COLO668 (cell line): Measurements from ENCODE around the gene NBEA.
"Not testable (repeated sequence)": the region's sequence is repeated elsewhere in the genome, so short reads cannot be mapped to it uniquely, and the experiment has no call there.

Source experiments
- DNase-seq: peaks from one replicate; lab custom pipeline; 2025; ENCODE audit not compliant: unreplicated experiment; lab: John Stamatoyannopoulos, UW

Gene NBEA

DNA sequence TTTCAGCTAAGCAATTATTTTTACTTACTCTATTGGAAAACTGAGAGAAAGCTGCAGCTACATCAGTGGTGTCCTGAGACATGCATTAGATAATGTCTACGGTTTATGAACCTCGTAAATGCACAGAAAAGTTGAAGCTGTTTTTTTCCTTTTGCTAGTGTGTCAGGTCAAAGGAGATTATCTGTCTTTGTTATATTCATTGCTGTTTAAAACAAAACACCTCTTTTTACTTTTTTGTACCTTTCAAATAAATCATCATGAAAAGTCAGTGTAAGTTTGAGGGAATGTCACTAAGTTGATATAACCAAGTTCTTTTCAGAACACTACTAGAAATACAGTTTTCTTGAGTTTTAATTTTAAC, 2.2 kb downstream of the NBEA start:
- no peak for DNase-seq

DNA sequence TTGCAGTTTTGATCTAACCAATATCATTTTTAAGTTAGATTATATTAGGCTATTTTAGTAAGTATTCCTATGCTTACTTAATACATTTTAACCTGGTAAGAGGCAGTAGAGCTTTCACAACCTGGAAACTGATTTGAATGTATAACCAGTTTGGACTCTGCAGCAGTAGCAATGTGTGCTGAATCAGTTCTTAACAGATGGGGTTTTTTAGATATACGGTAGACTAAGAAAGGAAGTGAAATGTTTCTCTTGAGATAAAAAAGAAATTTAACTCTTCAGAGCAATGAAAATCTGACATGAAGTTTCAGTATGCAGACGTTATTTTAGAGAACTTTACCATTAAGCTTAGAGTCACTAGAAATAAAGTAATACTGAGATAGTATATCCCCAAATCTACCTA, 2.7 kb downstream of the NBEA start:
- no peak for DNase-seq

DNA sequence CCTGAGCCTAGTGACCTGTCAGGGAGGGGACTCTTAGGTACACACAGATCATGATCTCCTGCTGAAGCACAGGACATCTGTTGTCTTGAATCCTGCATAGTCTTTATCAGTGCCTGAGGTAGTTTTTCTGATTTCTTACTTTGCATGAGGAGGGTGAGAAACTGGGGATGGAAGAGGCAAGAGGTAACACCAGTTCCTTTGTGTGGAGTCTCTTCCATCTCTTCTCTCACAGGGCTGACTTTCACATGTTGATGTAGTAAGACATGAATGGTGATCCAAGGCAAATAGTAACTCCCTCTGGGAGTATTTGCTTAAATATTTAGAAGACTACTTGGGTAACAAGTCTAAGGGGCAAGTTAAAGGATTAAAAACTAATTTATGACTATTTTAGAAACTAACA, 9.5 kb downstream of the NBEA start:
- no peak for DNase-seq

DNA sequence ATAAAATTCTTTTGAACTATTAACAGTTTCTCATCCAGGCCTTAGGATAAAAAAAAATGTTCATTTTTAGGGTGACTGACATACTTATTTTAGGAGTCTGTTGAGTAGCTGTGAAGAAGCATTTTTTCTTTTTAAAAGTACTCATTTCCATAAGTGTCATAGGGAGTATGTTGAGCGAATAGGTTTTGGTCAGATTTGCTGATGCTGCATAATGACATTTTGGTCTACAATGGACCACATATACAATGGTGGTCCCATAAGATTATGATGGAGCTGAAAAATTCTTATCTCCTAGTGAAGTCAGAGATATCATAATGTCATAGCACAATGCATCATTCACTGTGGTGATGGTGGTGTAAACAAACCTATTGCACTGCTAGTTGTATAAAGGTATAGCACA, 17.4 kb downstream of the NBEA start:
- no peak for DNase-seq

DNA sequence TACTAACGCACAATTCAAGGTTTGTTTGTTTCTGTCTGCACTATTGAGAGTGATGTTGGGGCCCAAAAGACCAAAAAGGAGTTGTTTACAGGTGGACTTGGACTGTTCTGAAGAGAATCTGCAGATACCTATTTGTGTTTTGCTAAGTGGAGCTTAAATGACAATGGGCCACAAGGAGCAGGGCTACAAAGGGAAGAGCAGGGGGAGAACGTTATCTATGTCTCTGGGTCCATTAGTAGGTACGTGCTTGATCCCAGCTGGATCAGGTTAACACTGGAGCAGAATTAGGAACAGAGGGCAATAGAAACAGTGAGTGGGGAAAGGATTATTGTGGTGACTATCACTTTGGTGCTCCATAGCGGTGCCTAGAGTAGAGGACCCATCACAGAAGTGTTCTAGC, 22.5 kb downstream of the NBEA start:
- no peak for DNase-seq

DNA sequence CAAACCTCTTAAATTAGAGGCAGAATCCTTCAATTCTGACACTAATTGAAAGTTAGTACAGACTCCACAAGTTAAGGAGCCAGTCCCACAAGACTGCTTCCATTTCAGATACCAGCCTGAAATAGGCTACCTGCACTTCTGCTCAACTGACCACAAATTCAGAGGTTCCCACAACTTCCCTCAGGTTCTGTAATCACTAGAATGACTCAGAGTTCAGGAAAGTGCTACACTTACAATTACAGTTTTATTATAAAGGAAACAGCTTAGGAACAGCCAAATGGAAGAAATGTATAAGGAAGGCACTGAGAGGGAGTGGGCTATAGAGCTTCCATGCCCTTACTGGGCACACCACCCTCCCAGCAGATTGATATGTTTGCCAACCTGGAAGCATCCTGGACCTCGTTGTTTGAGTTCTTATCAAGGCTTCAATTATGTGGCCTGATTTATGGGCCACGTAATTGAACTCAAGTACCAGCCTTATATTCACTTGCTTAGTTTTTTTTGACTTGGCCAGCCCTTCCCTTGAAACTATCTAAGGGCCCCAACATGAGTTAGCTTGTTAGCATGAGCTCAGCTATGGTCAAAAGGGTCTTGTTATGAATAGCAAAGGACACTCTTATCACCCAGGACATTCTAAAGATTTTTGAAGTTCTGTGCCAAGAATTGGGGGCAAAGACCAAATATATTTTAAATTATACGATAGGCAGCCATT, 25.9 kb downstream of the NBEA start:
- DNase-seq, result peak; percentile 72

DNA sequence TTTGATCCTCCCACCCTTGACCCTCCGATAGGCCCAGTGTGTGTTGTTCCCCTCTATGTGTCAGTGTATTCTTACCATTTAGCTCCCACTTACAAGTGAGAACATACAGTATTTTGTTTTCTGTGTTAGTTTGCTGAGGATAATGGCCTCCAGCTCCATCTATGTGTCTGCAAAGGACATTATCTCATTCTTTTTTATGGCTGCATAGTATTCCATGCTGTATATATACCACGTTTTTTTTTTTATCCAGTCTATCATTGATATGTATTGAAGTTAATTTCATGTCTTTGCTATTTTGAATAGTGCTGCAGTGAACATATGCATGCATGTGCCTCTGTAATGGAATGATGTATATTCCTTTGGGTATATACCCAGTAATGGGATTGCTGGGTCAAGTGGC, 27.5 kb downstream of the NBEA start:
- not testable (repeated sequence) for DNase-seq

DNA sequence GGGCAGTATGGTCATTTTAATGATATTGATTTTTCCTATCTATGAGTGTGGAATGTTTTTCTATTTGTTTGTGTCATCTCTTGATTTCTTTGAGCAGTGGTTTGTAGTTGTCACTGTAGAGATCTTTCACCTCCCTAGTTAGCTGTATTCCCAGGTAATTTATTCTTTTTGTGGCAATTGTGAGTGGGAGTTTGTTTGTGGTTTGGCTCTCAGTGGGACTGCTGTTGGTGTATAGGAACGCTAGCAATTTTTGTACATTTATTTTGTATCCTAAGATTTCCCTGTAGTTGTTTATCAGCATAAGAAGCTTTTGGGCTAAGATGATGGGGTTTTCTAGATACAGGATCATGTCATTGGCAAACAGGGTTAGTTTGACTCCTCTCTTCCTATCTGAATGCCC, 28.9 kb downstream of the NBEA start:
- no peak for DNase-seq

DNA sequence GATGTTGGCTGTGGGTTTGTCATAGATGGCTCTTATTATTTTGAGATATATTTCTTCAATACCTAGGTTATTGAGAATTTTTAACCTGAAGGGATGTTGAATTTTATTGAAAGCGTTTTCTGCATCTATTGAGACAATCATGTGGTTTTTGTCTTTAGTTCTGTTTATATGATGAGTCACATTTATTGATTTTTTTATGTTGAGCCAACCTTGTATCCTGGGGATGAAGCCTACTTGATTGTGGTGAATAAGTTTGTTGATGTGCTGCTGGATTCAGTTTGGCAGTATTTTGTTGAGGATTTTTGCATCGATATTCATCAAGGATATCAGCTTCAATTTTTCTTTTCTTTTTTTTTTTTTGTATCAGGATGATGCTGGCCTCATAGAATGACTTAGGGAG, 29.4 kb downstream of the NBEA start:
- no peak for DNase-seq

DNA sequence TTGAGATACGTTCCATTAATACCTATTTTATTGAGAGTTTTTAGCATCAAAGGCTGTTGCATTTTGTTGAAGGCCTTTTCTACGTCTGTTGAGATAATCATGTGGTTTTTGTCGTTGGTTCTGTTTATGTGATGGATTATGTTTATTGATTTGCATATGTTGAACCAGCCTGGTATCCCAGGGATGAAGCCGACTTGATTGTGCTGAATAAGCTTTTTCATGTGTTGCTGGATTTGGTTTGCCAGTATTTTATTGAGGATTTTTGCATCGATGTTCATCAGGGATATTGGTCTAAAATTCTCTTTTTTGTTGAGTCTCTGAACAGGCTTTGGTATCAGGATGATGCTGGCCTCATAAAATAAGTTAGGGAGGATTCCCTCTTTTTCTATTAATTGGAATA, 43.1 kb downstream of the NBEA start:
- DNase-seq, result not testable (repeated sequence)

DNA sequence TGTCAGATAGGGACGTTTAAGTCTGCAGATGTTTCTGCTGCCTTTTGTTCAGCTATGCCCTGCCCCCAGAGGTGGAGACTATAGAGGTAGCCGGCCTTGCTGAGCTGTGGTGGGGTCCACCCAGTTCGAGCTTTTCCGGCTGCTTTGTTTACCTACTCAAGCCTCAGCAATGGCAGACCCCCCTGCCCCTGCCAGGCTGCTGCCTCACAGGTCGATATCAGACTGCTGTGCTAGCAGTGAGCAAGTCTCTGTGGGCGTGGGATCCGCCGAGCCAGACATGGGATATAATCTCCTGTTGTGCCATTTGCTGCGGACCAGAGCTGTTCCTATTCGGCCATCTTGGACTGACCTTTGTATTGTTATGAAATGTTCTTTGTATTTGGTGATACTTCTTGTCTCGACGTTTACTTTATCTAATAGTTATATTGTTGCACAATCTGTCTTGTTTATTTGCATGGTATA, 46.3 kb downstream of the NBEA start:
- no peak for DNase-seq

DNA sequence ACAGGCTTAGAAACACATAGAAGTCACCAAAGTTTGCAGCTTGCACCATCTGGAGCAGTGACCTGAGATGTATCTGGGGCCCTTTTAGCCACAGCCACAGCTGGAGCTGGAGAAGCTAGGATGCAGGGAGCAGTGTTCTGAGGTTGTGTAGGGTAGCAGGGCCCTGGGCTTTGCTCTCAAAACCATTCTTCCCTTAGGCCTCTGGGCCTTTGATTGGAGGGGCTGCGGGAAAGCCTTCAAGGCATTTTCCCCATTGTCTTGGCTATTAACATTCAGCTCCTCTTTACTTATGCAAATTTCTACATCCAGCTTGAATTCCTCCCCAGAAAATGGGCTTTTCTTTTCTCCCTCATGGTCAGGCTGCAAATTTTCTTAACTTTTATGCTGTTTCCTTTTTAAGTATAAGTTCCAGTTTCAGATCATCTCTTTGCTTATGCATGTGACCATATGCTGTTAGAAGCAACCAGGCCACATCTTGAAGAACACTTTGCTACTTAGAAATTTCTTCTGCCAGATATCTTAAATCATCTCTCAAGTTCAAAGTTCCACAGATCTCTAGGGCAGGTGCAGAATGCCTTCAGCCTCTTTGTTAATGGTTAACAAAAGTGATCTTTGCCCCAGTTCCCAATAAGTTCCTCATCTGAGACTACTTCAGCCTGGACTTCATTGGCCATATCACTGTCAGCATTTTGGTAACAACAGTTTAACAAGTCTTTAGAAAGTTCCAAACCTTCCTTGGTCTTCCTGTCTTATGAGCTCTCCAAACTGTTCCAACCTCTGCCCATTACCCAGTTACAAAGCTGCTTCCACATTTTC, 48.5 kb downstream of the NBEA start:
- no peak for DNase-seq

DNA sequence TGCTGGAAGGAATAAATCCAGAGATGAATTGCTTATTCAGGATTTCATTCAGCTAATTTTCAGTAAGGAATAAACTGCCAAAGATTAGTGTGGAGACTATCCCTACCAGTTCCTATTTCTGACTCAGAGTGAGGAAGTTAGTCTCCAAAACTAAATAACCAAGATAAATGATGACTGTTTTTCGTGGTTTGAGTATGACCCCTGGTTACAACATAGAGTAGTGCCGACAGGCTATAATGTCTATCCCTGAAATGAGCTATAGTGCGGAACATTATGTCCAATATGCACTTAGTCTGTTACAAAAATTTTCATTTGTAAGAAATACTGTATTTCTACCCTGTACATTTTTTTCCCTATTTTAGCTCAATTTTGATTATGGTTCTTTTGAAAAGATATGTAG, 51.4 kb downstream of the NBEA start:
- DNase-seq, result no peak

DNA sequence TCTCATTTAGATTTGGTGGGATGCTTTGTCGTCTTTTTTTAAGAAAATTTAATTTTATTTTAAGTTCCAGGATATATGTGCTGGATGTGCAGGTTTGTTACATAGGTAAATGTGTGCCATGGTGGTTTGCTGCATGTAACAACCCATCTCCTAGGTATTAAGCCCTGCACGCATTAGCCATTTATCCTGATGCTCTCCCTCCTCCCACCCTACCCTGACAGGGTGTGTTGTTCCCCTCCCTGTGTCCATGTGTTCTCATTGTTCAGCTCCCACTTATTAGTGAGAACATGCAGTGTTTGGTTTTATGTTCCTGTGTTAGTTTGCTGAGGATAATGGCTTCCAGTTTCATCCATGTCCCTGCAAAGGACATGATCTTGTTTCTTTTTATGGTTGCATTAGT, 61.7 kb downstream of the NBEA start:
- DNase-seq, result not testable (repeated sequence)

DNA sequence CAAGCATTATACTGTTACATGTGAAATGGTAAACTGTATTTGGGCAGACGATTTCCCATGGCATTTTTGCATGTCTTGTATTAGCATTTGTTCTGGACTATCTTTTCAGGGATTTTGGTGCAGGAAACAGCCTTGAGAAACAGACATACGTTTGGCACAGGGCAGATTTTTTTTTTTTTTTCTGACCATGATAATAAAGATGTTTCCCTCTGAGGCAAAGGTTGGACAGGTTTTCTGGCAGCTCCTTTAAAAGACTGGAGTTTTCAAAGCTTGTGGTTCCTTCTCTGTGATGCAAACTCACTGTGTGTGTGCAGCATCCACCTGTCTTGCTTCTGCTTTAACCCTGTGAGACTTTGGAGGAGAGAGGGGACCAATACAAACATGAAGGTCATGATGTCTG, 63.0 kb downstream of the NBEA start:
- DNase-seq, result no peak

DNA sequence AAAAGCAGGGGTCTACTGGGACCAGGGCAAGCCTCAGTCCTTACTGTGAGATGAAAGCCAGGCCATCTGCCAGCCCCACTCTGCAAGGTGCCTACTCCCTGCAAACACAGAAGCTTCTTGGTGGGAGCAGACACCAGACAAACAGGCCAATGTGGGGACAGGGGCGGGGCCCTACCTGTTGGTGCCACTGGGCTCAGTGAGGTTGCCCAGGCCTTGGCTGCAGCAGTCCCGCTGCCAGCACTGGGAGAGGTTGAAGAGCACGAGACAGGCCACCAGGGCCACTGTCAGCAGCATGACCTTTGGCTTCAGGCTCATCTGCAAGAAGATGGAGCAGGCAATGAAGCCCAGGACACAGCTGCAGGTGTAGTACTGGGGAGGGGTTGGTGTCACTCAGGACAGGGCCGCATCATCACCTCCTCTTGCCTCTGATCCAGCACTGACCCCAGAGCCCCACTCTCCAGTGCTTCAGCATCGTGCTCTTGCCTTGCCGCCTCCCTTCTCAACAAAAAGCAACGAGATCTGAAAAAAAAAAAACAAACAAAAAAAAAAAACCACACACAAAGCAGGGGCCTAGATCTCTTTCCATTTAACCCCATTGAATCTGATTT, 72.6 kb downstream of the NBEA start:
- DNase-seq, result no peak

DNA sequence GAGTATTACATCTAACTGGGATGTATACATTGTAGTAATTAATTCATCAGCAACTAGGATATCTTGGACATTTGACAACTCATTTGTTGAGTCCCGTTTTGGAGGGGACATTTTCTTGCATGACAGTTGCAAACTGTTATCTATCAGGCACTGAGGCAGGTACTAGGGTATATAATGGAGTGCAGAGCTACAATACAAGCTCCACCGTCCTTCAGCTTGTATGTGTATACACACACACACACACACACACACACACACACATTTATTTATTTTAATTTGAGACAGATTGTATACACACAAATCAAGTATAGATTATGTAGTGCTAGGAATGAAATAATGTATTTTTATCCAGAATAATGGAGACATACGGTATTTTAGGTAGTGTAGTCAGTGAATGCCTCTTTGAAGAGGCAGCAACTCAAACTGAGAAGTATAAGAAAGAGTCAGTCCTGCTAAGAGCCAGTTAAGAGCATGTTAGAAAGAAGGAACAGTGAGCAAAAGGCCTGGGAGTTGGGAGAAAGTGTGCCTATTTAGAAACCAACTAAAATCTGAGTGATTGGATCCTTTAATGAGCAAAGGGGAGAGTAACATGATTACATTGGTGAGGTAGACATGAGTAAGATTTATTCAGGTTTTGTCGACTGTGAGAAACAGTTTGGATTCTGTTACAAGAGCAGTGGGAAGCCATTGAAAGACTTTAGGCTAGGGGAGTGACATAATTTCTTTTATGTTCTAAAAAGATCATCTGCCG, 74.5 kb downstream of the NBEA start:
- no peak for DNase-seq

DNA sequence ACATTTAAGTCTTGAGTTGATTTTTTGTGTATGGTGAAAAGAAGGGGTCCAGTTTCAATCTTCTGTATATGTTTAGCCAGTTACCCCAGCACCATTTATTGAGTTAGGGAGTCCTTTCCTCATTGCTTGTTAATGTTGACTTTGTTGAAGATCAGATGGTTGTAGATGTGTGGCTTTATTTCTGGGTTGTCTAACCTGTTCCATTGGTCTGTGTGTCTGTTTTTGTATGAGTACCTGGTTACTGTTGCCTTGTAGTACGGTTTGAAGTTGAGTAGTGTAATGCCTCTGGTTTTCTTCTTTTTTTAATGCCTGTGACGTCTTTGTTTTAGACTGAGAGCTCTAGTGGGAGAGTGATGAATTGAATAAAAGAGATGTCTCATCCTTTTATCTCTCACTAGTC, 83.2 kb downstream of the NBEA start:
- DNase-seq, result no peak

DNA sequence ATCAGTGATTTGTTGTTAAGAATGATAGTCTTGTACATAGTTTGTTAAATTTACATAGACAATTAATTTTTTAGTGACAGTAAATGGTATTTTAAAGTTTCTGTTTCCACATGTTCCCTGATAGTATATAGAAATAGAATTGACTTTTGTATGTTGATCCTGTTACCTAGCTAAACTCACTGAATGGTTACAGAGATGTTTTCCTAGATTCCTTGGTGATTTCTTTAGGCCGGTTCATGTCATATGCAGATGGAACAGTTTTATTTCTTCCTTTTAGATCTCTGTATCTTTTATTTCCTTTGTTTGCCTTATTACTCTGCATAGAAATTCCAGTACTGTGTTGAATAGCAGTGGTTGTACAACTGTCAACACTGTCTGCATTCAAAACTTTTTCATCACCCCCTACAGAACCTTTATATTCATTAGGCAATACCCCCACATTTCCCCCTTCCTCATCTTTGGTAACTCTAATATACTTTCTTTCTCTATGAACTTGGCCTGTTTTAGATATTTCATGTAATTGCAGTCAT, 86.3 kb downstream of the NBEA start:
- no peak for DNase-seq

DNA sequence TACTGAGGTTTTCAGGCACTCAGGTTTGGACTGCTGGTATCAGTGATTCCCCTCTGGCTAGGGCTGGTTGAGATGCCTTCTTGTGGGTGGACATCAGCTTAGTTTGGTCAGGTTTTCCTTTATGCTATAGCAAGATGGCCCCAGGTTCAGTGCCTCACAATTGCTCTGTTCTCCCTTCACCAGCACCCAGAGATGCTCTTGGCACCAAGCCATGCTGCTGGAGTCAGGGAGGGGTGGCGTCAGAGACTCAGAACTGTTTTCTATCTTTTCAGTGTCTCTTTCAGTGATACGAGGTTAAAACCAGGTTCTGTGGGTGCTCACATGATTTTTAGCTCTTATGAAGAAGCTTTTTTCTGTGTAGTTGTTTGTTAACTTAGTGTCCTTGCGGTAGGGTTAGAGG, 96.9 kb downstream of the NBEA start:
- DNase-seq, result no peak

DNA sequence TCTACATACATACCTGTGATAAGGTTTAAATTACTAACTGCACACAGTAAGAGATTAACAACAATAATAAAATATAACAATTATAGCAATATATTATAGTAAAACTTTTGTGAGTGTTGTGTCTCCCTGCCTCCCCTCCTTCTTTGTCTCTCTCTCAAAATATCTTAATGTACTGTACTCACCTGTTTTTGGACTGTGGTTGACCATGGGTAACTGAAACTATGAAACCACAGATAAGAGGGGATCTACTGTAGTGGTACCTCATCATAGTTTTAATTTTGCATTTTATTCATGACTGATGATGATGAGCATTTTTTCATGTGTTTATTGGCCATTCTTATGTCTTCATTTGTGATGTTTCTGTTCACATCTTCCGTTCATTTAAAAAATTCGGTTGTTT, 104.5 kb downstream of the NBEA start:
- no peak for DNase-seq
